ENCODE measurements around the gene TK2.
"Not testable (repeated sequence)": the region's sequence is repeated elsewhere in the genome, so short reads cannot be mapped to it uniquely, and the experiment has no call there.

Gene TK2

DNA sequence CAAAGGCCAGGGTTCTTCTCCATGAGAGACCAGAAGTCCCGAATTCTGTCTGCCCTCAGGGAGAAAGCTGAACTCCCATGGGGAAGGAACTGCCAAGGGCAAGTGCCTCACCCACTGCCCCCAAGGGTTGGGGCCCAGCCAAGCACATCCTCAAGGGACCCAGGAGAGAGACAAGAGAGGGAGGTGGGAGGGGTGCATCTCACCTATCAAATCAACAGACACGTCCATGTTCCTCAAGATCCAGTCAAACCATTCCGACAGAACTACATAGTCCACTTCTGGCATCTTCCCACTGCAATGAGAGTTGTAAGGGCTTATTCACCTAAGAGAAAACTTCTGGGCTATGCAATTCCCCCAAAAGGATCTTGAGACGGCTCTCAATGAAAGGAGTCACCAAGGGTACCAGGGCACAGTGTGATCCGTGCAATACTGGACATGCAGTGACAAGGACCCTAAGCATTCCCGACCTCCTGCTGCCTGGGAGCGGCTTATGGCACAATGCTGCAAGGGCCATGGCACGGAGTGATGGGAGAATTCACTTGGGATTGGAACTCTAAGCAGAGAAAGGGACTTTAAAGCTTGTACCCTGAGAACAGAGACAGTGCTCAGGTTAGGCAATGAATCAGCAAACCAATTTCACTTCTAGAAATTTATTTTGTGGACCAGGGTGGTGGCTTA lies 32.2 kb downstream of the TK2 start:
- FAIRE-seq = no peak

DNA sequence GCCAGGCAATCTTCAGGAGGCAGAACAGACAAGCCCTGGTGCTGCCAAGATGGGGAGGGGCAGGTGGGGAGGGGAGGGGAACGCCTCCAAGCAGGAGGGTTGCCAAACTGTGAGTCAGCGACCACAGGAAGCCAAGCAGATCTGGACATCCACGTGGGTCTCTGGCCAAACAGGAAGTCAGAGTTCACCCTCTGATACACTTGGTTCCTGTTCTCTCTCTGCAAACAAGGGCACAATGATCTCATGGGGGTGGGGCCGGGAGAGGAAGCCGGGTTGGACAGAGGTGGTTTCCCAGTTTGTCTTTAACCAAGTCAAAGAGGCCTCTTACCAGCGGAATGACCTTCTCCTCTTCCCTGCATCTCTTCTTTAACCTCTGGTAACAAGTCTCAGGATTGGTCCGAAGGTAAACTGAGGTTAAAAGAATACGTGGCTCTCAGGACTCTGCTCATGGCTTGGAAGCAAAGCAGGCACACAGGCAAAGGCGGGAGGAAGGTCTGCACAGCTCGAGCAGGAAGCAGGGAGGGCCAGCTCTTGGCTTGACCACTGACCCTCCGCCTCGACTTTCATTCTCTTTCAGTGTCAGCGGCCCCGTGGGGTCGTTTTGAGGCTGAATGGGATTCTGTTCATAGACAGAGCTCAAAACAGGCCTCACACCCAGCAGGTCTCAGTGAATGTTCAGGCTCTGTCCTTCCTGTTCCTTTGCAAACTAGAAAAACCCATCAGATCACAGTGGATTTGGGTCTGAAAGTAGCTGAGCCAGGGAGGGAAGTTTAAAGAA lies 32.9 kb downstream of the TK2 start:
- FAIRE-seq = no peak

DNA sequence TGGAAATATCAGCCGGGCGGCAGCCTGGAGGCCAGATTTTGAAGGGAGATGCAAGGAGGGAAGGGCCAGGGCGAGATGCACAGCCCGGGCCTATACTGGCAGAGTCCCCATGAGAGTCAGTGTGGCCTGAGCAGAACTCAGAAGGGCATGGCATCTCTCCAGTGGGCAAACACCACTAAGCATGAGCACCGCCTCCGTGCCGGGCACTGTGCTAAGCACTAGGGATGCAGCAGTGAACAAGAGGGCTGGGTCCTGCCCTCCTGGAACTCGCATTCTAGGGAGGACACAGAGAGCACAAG lies 33.5 kb downstream of the TK2 start:
- FAIRE-seq = no peak

DNA sequence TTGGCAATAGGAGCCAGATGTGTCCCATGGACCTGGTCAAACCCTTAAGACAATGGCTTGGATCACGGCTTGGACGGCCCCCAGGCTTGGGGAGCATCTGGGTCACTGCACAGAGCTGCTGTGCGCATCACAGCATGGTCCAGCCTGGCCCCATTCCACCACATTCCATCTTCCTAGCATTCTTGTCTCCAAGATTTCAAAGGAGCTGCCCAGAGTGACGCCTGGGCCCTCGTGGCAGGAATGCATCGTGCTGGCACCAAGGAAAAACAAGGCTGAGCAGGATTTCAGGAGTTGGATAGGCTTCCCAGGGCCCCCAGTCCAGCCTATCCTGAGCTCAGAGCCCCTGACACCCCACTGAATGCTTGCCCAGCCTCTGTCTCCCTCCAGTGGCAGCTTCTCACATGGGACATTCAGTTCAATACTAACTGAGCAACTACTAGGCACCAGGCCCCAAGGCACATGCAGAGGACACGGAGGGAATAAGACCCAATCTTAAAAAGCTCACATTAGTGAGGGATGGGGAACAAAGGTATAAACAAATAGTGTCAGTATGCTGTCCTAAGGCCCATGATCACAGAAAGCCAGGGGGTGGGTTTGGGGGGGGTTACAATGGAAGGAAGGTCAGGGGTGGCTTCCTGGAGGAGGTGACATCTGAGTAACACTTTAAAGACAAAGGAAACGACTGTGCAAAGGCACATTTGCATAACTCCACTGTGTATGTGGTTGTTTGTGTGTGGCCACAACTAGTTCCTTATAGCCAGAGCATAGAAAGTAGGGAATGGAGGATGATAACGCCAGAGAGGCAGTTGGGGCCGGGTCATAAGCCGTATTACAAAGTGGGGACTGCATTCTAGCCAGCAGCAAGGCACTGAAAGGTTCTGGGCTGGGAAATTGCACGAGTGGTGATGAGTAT lies 34.1 kb downstream of the TK2 start:
- no peak for FAIRE-seq

DNA sequence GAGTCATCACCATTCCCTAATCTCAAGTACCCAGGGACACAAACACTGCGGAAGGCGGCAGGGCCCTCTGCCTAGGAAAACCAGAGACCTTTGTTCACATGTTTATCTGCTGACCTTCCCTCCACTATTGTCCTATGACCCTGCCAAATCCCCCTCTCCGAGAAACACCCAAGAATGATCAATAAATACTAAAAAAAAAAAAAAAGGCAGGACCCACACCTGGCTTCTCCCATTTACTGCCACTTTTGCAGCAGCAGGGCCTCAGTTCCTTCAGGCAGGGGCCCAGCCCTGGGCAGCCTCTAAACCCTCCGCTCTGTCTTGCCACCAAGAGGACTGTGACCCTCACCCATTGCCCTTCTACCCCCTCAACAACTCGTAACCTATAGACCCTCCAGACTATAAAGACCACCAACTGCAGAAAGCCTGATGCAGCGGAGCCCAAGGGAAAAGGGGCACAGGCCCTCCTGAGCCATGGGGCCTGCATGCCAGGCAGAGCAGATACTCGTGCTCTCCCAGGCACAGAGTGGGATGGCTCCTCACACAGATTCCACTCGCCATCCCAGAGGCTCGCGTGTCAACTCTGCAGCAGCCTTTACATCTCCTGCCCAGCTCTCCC lies 34.8 kb downstream of the TK2 start:
- FAIRE-seq = not testable (repeated sequence)

DNA sequence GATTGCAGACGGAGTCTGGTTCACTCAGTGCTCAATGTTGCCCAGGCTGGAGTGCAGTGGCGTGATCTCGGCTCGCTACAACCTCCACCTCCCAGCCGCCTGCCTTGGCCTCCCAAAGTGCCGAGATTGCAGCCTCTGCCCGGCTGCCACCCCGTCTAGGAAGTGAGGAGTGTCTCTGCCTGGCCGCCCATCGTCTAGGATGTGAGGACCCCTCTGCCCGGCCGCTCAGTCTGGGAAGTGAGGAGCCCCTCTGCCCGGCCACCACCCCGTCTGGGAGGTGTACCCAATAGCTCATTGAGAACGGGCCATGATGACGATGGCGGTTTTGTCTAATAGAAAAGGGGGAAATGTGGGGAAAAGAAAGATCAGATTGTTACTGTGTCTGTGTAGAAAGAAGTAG lies 35.5 kb downstream of the TK2 start:
- not testable (repeated sequence) for FAIRE-seq

DNA sequence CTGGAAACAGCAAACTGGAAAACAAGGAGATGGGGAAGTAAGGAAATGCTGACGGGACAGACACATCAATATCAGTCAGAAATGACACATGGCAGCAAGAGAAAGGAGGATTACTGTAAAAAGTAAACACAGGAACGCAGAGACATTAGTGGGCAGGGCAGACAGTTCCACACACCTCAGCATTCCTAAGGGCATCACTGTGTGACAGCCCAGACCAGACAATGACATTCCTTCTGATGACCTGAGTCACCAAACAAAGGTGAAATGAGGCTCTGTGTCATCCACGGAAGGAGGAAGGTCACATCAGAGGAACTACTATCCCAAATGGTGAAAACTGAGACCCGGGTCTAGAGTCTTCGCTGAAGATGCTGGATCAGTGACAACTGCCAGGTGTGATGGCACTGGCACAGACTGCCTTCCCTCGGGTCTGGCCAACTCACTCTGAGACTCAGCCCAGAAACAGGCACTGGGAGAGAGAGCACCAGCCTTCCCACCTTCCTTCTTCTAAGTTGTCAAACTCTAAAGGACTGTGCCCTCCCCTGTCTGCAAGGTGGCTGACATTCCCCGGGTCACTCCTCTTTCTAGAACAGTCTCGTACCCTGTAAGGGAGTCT lies 36.7 kb downstream of the TK2 start:
- FAIRE-seq = no peak

DNA sequence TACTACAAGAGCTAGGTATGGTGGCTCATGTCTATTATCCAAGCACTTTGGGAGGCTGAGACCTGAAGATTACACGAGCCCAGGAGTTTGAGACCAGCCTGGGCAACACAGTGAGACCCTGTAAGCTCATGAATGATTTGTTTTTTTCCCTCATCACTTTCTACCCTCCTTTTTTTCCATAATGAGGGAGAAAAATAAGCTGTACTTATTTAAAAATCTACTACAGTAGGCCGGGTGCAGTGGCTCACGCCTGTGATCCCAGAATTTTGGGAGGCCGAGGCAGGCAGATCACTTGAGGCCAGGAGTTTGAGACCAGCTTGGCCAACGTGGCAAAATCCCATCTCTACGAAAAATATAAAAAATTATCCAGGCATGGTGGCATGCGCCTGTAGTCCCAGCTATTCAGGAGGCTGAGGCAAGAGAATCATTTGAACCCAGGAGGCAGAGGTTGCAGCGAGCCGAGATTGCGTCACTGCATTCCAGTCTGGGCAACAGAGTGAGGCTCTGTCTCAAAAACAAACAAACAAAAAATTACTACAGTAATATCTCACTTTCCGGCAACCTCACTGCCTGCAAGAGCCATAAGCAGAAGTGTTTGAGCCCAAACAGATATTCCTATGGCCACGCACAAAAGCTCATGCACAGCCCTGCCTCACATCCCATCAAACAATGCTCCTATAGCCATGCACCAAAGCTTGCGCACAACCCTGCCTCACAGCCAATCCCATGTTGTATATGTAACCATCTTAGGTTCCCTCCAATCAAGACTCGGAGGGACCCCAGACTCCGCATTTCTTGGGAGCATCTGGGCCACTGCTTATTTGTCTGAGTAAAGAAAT lies 37.4 kb downstream of the TK2 start:
- no peak for FAIRE-seq

DNA sequence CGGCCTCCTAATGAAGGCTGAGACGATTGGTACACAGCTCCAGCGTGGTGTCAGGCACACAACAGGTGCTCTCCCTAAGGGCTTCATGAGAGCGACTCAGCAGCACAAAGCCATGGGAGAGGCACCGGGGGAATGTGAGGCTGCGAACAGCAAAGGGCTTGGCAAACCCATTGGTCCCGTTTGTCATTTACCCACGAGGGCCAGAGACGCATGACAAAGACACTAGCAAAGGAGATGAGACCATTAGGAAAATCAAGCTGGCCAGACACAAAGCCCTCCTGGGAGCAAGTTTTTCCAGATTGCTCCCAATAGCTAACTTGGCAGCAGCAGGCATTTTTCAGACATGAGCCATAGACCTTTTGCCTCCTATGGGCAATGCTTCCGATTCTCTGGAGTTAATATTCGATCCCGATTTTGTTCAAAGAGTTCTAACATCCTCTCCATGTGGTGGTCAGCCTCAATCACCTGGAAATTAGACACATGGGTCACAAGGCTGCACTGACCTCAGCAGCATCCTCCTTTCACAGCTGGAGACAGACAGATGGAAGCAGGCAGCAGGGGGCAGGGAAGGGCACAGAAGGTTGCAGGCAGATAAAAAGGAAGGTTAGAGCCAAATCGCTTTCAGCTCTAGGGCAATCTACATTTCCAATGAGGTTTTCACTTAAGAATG lies 38.2 kb downstream of the TK2 start:
- FAIRE-seq = no peak

DNA sequence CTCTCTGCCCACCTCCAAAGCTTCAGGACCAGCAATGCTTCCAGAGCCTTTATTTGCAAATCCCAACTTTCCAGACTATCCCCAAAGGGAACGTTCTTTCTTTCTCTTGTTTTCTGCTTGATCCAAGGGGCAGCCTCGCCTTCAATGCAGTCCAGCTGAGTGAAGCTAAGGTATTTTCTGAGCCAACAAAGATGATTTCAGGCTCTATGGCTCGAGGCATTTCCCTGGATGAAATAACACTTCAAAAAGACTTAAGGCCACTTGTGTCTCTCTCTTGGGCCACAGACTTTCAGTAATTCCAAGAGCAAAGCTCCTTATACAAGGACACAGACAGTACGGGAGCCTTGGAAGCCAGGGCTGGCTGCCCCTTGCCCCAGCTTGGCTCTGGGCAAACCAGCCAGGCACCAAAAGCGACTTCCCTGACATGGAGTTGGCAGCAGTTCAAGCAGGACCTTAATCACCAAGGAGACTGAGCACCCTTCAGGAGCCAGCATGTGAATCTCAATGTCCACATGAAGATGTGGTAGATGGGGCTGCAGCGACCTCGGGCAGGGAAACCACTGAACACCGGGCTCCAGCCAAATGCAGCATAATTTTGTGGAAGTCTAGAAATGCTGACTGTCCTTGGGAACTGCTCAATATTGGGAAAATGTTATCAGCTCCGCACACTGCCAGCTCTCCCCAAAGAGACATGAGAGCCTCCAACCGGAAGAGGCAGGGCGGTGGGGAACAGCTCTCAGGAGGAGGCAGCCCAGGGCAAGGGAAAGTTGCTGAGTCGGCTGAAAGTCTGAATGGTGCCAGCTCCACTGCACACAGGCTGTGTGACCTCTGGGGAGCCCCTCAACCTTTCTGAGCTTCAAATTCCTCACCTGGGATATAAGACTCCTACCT lies 39.0 kb downstream of the TK2 start:
- FAIRE-seq = no peak

DNA sequence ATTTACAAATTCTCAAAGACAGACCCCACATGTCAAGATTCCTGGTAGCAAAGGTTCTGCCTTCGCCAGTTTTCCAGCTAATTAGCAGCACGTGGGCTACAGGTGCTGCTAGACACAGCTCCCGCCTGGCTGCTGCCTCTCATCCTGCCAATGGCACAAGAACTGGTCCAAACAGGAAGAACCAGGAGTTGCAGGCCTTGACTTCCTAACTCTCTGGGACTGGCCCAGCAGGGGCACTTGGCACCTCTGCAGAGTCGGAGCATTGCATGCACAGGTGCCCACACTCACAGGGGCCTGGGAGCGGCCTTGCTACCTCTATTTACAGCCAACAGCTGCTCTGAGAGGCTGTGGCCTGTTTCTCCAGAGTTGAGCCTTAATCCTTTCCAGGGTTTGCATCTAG lies 39.6 kb downstream of the TK2 start:
- no peak for FAIRE-seq

DNA sequence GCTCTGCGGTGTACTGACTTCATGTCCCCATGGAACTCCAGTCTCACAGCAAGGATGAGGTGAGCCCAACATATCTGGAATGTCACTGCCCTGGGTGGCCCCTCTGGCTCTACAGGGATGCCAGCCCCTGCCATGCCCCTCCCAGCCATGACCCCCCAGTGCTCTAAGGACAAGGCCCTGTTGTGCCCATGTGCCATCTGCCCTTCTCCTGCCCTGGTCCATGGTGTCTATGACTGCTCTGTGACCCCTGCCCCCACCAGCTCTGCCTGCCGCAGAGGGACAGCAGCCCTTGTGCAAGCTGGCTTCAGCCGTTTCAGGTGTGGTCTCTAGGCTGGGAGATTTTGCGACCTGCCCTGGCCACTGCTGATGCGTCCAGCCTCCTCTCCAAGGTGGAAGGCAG lies 40.3 kb downstream of the TK2 start:
- FAIRE-seq = no peak

DNA sequence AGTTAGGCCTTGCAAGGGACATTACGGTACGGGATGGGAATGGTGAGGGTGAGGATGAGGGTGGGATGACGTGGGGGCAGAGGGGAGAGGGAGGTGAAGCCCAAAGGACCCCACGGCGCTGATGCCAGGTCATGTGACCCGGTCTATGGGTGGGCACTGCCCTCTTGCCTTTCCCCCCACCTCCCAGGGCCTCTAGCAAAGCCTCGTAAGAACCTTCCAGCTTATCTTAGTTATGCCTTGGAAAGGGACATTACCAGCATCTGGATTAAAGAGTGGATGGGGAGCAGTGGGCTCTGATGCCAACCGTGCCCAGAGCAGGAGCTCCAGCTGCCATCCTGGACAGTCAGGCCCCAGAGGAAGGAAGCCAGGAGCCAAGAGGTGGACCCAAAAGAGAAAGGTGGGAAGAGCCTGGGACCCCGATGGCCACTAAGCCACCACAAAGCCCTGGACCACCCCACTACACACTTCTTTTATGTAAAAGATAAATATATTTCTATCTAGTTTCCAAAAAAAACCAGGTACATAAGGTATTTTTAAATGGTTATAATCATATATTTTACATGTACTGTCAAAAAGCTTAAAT lies 40.9 kb downstream of the TK2 start:
- FAIRE-seq = no peak

DNA sequence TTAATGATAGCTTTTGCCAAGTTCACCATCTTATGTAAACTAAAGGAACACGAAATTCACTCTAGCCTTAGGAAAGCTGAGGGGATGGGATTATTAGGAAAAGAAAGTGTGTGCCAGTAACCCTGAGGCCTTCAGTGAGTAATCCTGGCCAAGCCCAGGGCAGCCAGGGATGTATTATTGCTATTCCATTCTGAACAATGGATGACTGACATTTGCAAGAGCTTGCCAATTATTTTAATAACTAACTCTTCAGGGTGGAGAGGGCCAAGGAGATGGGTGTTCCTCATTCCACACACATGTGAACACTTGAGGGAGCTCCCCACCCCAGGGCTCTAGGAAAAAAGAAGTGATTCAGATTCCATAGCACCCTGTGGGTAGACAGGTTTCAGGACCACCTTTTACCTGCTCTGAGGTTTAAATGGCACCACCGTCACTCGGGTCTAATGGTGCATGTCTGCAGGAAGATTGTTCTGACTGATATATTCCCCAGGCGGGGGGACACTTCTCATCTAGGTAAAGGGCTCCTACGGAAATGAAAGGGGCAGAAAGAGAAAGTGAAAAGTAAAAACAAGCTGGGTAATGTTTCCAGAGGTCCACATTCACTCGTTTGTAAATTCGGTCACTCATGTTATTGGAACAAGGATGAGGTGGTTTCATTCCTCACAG lies 41.5 kb downstream of the TK2 start:
- no peak for FAIRE-seq

DNA sequence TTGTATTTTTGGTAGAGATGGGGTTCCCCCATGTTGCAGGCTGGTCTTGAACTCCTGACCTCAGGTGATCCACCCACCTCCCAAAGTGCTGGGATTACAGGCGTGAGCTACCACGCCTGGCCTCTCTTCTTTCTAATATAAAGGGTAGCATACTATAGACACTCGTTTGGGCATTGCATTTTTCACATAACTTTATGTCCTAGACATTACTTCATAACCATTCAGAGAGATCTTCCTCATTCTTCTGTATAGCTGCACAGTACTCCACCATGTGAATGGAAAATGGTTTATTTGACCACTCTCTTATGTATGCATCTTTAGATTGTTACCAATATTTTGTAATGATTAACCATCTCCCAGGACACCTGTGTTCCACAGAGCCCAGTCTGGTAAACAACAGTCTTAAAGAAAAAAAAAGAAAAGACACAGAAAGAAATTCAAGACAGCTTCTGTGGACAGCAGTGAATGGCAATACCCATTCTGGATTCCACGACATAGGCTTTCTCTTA lies 42.1 kb downstream of the TK2 start:
- no peak for FAIRE-seq

DNA sequence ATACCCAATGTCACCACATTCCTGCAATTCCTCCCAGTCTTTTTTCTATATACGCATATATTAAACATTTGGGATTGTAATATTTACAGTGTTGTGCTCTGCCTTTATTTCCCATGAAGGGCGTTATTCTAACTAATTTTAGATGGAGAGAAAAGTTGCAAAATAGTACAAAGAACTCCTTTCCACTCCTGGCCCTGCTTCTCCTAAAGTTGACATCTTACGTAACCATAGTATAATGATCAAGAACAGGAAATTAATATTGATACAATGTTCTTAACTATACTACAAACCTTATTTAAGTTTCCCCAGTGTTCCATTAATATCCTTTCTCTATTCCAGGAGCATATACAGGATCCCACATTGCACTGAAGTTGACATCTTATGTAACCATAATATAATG lies 46.3 kb downstream of the TK2 start:
- no peak for FAIRE-seq

DNA sequence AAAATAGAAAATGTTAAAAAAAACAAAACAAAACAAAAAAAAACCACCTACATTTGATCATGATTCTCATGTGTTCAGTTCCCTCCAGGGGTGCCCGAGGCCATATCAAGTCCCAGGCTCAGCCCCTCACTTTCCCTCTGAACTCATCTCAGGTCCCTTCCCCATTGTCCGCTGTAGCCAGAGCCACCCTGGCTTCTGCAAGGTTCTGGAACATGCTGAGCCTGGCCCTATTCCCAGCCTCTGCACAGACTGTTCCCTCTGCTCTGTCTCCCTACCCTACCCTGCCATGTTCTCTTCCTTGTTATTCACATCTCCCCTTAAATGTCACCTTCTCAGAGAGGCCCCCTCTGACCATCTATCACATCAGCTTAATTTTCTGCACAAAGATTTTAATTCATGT lies 46.9 kb downstream of the TK2 start:
- no peak for FAIRE-seq

DNA sequence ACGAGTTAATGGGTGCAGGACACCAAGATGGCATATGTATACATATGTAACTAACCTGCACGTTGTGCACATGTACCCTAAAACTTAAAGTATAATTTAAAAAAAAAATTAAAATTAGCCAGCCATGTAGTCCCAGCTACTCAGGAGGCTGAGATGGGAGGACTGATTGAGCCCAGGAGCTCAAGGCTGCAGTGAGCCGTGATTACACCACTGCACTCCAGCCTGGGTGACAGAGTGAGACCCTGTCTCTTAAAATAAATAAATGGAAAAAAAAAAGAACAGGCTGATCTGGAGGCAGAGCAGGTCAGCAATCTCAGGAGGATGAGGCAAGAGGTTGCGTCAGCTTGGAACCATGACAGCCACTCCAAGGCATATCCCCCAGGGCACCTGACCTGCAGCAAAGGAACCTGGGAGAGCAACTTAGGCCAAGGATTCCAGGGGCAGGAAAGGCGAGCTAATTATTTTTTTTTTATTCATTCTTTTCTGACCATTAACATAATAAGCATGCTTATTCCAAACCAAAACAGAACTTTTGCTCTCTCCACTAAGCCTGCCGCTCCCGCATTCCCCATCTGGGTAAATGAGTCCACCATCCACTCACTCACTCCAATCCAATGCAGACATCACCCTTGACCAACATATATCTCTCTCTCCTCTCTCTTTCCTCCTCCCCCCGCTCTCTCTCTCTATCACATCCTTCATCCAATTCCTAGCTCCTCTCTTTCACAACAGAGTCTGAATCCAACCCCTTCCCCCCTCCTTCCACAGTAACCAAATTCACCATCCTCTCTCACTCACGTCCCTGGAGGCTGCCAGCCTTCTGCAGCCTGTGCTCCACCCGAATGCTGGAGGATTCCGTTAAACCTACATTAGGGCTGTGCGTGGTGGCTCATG lies 47.7 kb downstream of the TK2 start:
- no peak for FAIRE-seq
